SU-DHL-6 (cell line): ENCODE measurements around the gene CORO1C.

Experiments
- H2AFZ ChIP-seq: fragments of 200-600 bp; sonication (generic); 2 replicates; pipeline ENCODE4 v1.6.1; 2014; ENCODE audit warnings: low read depth, mild to moderate bottlenecking, moderate library complexity, mixed read lengths, antibody characterized with exemption, low read length; ENCODE audit not compliant: severe bottlenecking
- H3F3A ChIP-seq: fragments of 200-600 bp; shearing (Covaris generic); 2 replicates; pipeline ENCODE4 v1.6.0; 2016; ENCODE audit warnings: antibody characterized with exemption, mild to moderate bottlenecking; ENCODE audit not compliant: insufficient read depth
- H3K27ac ChIP-seq: fragments of 200-600 bp; sonication (generic); 2 replicates; pipeline ENCODE4 v1.5.1; 2016; ENCODE audit warnings: low read depth, mild to moderate bottlenecking, low read length, moderate library complexity, mixed read lengths
- H3K27me3 ChIP-seq: fragments of 200-600 bp; sonication (generic), shearing (Covaris generic); 2 replicates; pipeline ENCODE4 v1.6.0; 2014; ENCODE audit warnings: mild to moderate bottlenecking, low read length
- H3K36me3 ChIP-seq: fragments of 200-600 bp; sonication (generic); 2 replicates; pipeline ENCODE4 v1.6.1; 2014; ENCODE audit warnings: mild to moderate bottlenecking, low read length, mixed read lengths
- H3K4me2 ChIP-seq: fragments of 300-600, 200-600 bp; shearing (Covaris generic), sonication (generic); 2 replicates; pipeline ENCODE4 v1.6.0; 2014; ENCODE audit warnings: low read length, low read depth, mild to moderate bottlenecking; ENCODE audit not compliant: poor library complexity, severe bottlenecking
- H3K4me3 ChIP-seq: fragments of 200-600 bp; sonication (generic); 2 replicates; pipeline ENCODE4 v1.5.1; 2014; ENCODE audit warnings: antibody characterized with exemption, low read length, mild to moderate bottlenecking, mixed read lengths; ENCODE audit not compliant: insufficient read depth, poor library complexity, severe bottlenecking
- H3K79me2 ChIP-seq: fragments of 200-600 bp; sonication (generic); 2 replicates; pipeline ENCODE4 v1.6.1; 2014; ENCODE audit warnings: mild to moderate bottlenecking, low read length, moderate library complexity; ENCODE audit not compliant: insufficient read depth
- H3K9ac ChIP-seq: fragments of 200-600 bp; sonication (generic); 2 replicates; pipeline ENCODE4 v1.7.0; 2014; ENCODE audit warnings: mild to moderate bottlenecking, low read length
- H3K9me2 ChIP-seq: fragments of 200-600 bp; sonication (generic); replicated peaks from 2 replicates; pipeline ENCODE4 v1.6.1; 2014; ENCODE audit warnings: low read length; ENCODE audit not compliant: insufficient read depth
- H3K9me3 ChIP-seq: fragments of 200-600 bp; sonication (generic); 2 replicates; pipeline ENCODE4 v1.6.1; 2014; ENCODE audit warnings: low read length, mixed read lengths; ENCODE audit not compliant: insufficient read depth
- H4K20me1 ChIP-seq: fragments of 200-600 bp; sonication (generic); 2 replicates; pipeline ENCODE4 v1.6.1; 2014; ENCODE audit warnings: low read depth, mild to moderate bottlenecking, antibody characterized with exemption, low read length, moderate library complexity, mixed read lengths
- EZH2phosphoT487 ChIP-seq: fragments of 200-600 bp; sonication (generic), shearing (Covaris generic); conservative IDR thresholded peaks from 2 replicates; pipeline ENCODE4 v1.6.1; 2018; ENCODE audit warnings: mild to moderate bottlenecking, antibody characterized with exemption, low read length, moderate library complexity, mixed read lengths
- TF ChIP-seq, protein P1 (sequence below): fragments of 200-600 bp; sonication (generic); IDR thresholded peaks from one replicate; pipeline ENCODE4 v1.5.1; 2017; ENCODE audit warnings: antibody characterized with exemption, mild to moderate bottlenecking, low read length, moderate library complexity; ENCODE audit not compliant: insufficient read depth, poor library complexity, severe bottlenecking

The CORO1C gene

DNA sequence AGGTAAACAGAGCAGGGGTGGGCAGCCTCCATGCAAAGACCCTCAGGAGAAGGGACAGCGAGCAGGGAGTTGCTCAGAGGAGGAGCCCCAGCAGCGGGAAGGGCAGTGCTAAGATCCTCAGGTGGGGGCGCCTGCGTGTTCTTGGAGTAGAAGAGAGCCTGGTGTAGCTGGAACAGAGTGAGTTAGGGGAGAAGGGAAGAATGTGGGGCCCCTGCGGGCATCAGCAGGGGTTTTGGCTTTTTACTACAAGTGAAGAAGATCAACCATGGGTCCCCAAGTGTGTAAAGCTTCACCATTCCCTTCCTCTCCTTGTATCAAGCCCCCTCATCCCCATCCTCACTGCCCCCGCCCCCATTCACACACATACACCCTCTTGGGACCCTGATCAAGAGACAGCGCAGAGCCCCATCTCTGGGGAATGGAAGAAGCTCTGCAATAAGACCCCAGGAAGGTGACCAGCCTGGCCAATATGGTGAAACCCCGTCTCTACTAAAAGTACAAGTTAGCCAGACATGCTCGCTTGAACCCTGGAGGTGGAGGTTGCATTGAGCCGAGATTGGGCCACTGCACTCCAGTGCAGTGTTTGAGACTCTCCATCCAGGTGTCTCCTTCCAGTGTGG is 123.2 kb downstream of the CORO1C start:
- TF ChIP-seq, protein P1, sequence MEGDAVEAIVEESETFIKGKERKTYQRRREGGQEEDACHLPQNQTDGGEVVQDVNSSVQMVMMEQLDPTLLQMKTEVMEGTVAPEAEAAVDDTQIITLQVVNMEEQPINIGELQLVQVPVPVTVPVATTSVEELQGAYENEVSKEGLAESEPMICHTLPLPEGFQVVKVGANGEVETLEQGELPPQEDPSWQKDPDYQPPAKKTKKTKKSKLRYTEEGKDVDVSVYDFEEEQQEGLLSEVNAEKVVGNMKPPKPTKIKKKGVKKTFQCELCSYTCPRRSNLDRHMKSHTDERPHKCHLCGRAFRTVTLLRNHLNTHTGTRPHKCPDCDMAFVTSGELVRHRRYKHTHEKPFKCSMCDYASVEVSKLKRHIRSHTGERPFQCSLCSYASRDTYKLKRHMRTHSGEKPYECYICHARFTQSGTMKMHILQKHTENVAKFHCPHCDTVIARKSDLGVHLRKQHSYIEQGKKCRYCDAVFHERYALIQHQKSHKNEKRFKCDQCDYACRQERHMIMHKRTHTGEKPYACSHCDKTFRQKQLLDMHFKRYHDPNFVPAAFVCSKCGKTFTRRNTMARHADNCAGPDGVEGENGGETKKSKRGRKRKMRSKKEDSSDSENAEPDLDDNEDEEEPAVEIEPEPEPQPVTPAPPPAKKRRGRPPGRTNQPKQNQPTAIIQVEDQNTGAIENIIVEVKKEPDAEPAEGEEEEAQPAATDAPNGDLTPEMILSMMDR, result no peak
- TF ChIP-seq EZH2phosphoT487, result no peak
- Histone ChIP-seq H2AFZ (no peak overlapping the region), H4K20me1 (no peaks in the 10 kb centered on the region), H3K9ac (no peak overlapping the region), H3K79me2 (no peaks in the 10 kb centered on the region), H3K4me3 (no peak overlapping the region), H3K4me2 (no peak overlapping the region), H3K9me2 (no peaks in the 10 kb centered on the region), H3F3A (no peaks in the 10 kb centered on the region), H3K27ac (no peak overlapping the region), H3K9me3 (no peaks in the 10 kb centered on the region), H3K27me3 (no peaks in the 10 kb centered on the region), H3K36me3 (no peaks in the 10 kb centered on the region)

- Histone ChIP-seq H3F3A (no peaks in the 10 kb centered on the region), H3K27ac (no peak overlapping the region), H3K9me2 (no peaks in the 10 kb centered on the region), H3K4me3 (no peak overlapping the region), H3K9ac (no peak overlapping the region), H4K20me1 (no peaks in the 10 kb centered on the region), H3K9me3 (no peaks in the 10 kb centered on the region), H3K27me3 (no peaks in the 10 kb centered on the region), H2AFZ (no peak overlapping the region), H3K4me2 (no peak overlapping the region), H3K36me3 (no peaks in the 10 kb centered on the region), H3K79me2 (no peaks in the 10 kb centered on the region)
- no peak for TF ChIP-seq EZH2phosphoT487
- TF ChIP-seq, protein P1, result no peak
Measured at GRCh38 chr12:108606492-108606891, 124.8 kb downstream of the CORO1C start.

- Histone ChIP-seq H3K79me2 (no peaks in the 10 kb centered on the region), H3K4me3 (no peak overlapping the region), H3F3A (no peaks in the 10 kb centered on the region), H3K9me2 (no peaks in the 10 kb centered on the region), H3K9ac (no peak overlapping the region), H4K20me1 (no peaks in the 10 kb centered on the region), H3K27ac (no peak overlapping the region), H3K9me3 (no peaks in the 10 kb centered on the region), H3K27me3 (no peaks in the 10 kb centered on the region), H3K36me3 (no peaks in the 10 kb centered on the region), H3K4me2 (no peak overlapping the region), H2AFZ (no peak overlapping the region)
- no peak for TF ChIP-seq EZH2phosphoT487
- TF ChIP-seq, protein P1, result no peak
Measured at GRCh38 chr12:108605690-108606406, 125.5 kb downstream of the CORO1C start.
